ENCODE results near the gene PTOV1.
A peak's percentile ranks its signal among the peaks of the same experiment; 100 is the strongest.

PTOV1 gene

GRCh38 chr19:49845414-49845813 is 5.5 kb upstream of the PTOV1 start:
- DNase-seq, result no peak

- DNase-seq, result no peak
Measured at GRCh38 chr19:49846408-49846807, 4.6 kb upstream of the PTOV1 start.

GRCh38 chr19:49847731-49848696 is 2.9 kb upstream of the PTOV1 start:
- peak; percentile 93 for DNase-seq

- DNase-seq, result peak; percentile 68
Measured at GRCh38 chr19:49848938-49849337, 2.0 kb upstream of the PTOV1 start.

- no peak for DNase-seq
Measured at GRCh38 chr19:49849433-49850220, 1.3 kb upstream of the PTOV1 start.

- DNase-seq, result no peak
Measured at GRCh38 chr19:49850221-49850486, 805 bp upstream of the PTOV1 start.

GRCh38 chr19:49851456-49852259 is 699 bp downstream of the PTOV1 start:
- DNase-seq, result peak; percentile 40

GRCh38 chr19:49852631-49853126 is 1.7 kb downstream of the PTOV1 start:
- DNase-seq, result no peak

- DNase-seq, result no peak
Measured at GRCh38 chr19:49853852-49854377, 3.0 kb downstream of the PTOV1 start.

- DNase-seq, result no peak
Measured at GRCh38 chr19:49854378-49855263, 3.7 kb downstream of the PTOV1 start.

GRCh38 chr19:49855277-49855675 is 4.3 kb downstream of the PTOV1 start:
- DNase-seq, result no peak

GRCh38 chr19:49855676-49856573 is 5.0 kb downstream of the PTOV1 start:
- no peak for DNase-seq

- DNase-seq, result no peak
Measured at GRCh38 chr19:49856574-49857021, 5.6 kb downstream of the PTOV1 start.

- no peak for DNase-seq
Measured at GRCh38 chr19:49857061-49857837, 6.3 kb downstream of the PTOV1 start.

- DNase-seq, result no peak
Measured at GRCh38 chr19:49857838-49858087, 6.8 kb downstream of the PTOV1 start.

GRCh38 chr19:49858088-49858985 is 7.4 kb downstream of the PTOV1 start:
- DNase-seq, result no peak

GRCh38 chr19:49859682-49860335 is 8.8 kb downstream of the PTOV1 start:
- no peak for DNase-seq

GRCh38 chr19:49860336-49861102 is 9.6 kb downstream of the PTOV1 start:
- no peak for DNase-seq
